Cerebellar cortex (tissue), 1 donor: Measurements from ENCODE around the gene MED26.

ENCODE experiments used
- DNase-seq: peaks from one replicate; pipeline ENCODE4 v3.0.0-alpha.2; 2015; ENCODE audit warnings: low spot score

MED26 gene

DNA sequence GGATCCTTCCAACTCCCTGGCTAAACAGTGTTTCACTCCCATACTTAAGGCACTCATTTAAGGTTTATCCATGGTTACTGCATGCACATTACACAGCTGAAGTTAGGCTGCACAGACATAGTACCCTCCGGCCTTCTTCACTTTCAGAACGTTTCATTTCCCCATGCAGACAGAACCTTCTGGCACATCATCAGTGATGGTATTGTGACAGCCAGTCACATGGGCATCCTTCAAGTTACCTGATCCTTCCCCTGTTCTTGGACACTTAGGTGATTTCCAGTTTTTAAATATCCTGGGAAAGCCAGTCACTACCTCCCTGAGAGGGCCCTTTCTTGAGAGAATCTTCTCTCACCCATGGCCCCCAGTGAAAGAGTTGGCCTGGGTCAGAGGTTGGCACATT is 22.8 kb upstream of the MED26 start:
- DNase-seq: no peak

- no peak for DNase-seq
Observed at GRCh38 chr19:16649734-16650133, 21.7 kb upstream of the MED26 start.

DNA sequence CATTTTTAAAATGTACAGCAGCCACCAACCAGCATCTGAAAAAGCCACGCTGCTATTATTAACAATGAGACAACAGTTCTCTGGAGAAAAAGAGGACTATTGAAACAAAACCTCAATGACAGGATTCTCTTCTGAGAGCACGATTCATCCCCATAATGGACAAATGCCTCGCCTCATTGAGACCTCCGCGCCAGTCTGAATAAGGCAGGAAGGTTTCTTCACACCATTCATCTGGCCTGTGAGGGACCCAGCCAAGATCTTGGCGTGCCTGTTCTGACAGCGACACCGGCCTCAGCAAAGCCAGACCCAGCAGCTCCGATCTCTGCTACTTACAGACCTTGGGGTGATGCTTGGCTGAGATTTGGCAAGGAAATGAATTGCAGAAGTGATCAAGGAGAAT is 17.1 kb upstream of the MED26 start:
- no peak for DNase-seq

- DNase-seq: no peak
Observed at GRCh38 chr19:16641695-16642094, 13.7 kb upstream of the MED26 start.

GRCh38 chr19:16640951-16641350 is 12.9 kb upstream of the MED26 start:
- peak; percentile 86 for DNase-seq

- no peak for DNase-seq
Observed at GRCh38 chr19:16638666-16639065, 10.7 kb upstream of the MED26 start.

DNA sequence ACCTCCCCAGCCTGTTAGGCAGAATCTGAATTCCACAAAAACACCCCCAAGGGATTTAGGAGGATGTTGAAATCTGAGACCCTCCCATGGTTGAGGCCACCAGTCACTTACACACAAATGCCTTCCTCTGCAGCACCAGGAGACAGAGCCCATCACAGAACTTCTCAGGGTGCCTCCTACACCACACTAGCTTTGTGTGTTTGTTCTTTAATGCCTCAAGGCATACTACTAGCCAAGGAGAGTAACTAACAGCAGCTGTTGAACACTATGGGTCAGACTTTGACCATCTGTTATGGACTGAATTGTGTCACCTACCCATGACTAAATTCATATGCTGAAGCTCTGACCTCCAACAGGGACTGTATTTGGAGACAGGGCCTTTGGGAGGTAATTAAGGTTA is 9.5 kb upstream of the MED26 start:
- peak; percentile 19 for DNase-seq

DNA sequence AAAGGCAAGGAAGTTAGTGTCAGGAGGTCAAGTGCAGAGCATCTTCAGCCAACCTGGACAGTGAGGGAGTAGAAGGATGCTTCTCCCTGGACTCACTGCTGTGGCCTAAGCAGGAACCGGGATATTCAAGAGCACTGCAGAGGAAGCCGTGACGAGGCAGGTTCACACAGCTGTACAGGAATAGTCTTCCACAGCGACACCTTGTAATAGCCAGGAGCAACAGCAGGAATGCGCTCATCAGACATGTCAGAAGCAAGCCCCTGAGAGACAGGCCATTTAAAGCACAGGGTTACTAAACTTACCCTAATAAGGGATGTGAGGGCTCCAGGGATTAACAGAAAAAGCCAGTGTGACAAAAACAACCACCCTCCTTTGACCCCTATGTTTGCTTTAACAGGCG is 3.5 kb upstream of the MED26 start:
- no peak for DNase-seq

DNA sequence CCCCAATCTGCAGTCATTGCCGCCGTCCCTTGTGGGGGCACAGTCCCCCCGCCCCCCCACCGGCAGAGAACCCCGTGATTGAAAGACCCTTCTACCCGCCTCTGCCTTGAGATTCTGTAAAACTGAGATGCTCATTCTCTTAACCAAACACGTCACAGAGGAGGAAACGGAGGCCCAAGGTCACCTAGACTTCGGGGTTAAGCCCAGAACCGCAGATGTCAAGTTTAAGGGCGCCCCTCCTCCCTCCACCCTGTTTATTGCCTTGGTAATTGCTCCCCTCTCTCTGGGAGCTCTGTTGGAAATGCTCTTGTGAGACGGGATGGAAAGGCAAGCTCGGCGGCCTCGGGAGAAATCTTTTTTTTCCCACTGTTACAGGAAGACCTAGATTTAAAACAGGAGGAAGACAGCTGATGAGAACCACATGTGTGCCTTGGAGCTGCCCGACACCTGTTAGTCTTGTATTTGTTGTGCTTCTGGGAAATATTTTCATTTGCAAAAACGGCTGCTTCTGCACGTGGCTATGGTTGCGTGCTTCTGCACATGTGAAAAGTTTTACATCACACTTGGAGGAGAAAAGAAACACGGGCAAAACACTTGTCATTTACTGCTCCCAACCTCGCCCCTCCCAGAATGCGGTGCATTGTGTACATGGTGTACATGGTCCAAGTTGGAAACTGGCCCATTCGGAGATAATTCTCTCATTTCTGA is 1.1 kb upstream of the MED26 start:
- DNase-seq: peak; percentile 33

DNA sequence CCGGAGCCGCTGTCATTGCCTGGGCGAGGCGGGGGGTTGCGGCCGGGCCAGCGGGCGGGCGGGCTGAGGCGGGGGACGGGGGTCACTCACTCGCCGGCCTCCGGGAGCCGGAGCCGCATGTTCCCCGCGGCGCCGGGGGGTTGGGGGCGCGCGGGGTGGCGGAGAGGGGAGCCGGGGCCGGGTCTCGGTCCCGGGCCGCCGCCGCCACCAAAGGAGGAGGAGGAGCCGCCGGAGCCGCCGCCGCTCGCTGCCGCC is 149 bp downstream of the MED26 start:
- DNase-seq: no peak

GRCh38 chr19:16627193-16627927 is 644 bp downstream of the MED26 start:
- DNase-seq: no peak

- DNase-seq: no peak
Observed at GRCh38 chr19:16626796-16627192, 1.2 kb downstream of the MED26 start.

GRCh38 chr19:16625163-16625958 is 2.6 kb downstream of the MED26 start:
- no peak for DNase-seq

DNA sequence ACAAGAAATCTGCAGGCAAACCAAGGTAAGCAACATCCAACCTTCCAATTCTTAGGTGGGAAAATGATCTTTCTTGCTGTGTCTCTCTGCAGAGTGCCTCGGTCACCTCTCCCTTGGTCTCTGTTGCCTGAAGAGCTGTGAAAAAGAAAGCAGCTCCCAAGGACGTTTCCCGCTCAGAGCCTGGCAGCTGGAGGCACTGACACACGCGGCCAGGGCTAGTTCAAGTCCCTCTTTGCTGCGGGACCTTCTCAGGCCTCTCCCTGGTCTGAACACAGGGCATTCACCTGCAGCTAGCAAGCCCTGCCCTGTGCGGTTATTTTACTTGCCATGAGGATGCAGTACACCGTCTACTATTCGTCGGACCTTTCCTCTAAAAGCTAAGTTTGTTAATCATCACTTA is 3.8 kb downstream of the MED26 start:
- DNase-seq: no peak

DNA sequence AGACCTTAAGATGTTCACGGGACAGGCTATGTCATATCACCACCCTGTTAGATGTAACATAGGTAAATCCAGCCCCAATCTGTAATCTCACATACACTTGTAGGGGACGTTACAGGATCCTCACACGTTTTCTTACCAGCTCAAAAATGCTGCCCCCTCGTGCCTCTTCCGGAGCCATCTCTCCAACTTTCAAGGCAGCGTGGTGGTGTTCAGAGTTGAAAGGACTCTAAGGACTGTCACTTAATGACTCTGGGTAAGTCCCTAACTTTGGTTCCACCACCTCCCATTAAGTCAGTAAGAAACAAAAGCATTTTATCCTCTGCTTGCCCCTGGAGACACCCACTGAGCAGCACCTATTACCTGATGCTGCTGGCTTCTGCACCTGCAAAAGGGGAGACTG is 4.4 kb downstream of the MED26 start:
- no peak for DNase-seq

DNA sequence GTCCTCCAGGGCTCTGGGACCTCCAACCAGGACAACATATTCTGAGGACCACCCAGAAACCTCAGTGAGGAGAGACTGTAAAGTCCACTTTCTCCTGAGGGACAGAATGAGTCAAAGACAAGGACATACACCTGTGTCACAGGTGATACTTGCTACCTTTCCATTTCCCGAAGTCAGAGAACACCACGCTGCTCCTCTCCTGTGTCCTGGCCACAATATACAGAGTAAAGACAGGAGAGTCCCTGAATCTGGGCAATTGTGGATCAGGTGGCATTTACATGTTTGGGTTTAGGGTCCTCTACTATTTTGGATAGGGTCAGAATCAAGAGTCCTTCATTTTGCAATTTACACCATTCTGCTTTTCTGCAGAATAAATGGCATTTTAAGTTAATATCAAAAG is 4.9 kb downstream of the MED26 start:
- no peak for DNase-seq

DNA sequence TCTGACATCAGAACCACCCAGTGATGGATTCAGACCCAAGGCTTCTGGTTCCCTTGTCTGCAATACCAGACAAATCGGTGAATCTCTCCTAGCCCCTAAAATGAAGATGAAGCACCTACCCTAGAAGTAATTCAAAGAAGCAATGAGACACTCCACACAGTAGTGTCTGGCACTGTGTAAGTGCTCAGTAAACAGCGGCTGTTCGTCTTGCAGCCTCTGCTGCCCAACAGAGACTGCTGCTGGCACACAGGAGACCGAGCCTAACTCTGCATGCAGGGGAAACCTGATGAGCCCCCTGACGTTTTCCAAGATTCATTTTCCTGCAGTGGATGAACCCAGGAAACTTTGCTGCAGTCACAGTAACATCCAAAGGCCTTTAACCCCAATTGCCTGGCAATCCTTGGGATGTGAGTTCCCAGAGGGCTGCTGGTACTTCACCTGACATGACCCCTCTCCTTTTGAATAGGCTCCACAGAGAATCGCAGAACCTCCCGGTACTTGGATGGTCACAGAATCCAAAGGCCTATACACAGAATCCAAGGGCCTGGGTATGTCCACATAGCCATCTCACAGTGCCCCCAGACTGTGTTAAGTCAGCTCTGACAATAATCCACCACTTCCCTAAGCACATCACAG is 6.7 kb downstream of the MED26 start:
- no peak for DNase-seq

DNA sequence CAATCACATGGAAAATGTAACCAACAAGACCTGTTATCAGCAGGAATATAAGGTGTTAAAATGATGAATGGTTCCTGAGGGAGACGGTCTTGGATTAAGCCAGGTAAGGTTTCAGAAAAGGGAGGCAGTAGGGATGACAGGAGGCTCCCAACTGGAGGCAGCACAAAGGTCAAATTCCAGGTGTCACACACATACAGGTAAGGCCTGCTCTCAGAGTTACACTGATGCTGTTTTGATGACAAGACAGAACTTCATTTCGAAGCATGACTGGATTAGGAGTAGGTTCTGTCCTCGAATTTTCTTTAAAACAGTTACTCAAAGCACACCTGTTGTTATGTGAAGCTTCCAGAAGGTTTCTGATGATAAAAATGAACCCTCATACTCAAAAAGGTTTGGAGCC is 7.4 kb downstream of the MED26 start:
- no peak for DNase-seq

- DNase-seq: no peak
Observed at GRCh38 chr19:16620018-16620417, 8.0 kb downstream of the MED26 start.

DNA sequence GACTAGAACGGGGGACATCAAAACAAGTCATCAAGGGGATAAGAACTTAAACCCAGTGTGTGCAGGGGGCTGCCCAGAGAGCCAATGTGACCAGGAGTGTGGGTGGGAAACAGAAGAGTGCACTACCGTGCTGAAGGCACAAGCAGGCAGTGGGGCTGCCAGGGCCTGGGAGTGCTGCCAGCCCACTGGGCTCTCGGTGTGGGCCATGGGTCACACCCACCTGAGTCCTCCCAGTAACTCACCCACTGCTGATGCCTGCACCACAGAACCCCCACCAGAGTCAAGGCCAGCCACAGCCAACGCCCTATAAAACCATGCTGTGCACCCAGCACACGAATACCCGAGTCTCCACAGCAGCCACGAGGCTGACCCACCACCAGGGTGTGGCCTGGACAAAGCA is 8.5 kb downstream of the MED26 start:
- DNase-seq: no peak

GRCh38 chr19:16618248-16618647 is 9.8 kb downstream of the MED26 start:
- DNase-seq: no peak

- DNase-seq: no peak
Observed at GRCh38 chr19:16615808-16616207, 12.2 kb downstream of the MED26 start.

- no peak for DNase-seq
Observed at GRCh38 chr19:16614941-16615340, 13.1 kb downstream of the MED26 start.
